Stimulated activated CD8-positive, alpha-beta memory T cell treated with anti-CD3 and anti-CD28 coated beads, Interleukin-4, amount 100 ng/mL, for 24 hours (primary cell): Measurements from ENCODE around the gene CACTIN.
"Not testable (repeated sequence)": the region's sequence is repeated elsewhere in the genome, so short reads cannot be mapped to it uniquely, and the experiment has no call there.

Experiments used
- DNase-seq: peaks from one replicate; pipeline ENCODE4 v3.0.0-alpha.2; 2020; ENCODE audit warnings: low read depth

Gene CACTIN

DNA sequence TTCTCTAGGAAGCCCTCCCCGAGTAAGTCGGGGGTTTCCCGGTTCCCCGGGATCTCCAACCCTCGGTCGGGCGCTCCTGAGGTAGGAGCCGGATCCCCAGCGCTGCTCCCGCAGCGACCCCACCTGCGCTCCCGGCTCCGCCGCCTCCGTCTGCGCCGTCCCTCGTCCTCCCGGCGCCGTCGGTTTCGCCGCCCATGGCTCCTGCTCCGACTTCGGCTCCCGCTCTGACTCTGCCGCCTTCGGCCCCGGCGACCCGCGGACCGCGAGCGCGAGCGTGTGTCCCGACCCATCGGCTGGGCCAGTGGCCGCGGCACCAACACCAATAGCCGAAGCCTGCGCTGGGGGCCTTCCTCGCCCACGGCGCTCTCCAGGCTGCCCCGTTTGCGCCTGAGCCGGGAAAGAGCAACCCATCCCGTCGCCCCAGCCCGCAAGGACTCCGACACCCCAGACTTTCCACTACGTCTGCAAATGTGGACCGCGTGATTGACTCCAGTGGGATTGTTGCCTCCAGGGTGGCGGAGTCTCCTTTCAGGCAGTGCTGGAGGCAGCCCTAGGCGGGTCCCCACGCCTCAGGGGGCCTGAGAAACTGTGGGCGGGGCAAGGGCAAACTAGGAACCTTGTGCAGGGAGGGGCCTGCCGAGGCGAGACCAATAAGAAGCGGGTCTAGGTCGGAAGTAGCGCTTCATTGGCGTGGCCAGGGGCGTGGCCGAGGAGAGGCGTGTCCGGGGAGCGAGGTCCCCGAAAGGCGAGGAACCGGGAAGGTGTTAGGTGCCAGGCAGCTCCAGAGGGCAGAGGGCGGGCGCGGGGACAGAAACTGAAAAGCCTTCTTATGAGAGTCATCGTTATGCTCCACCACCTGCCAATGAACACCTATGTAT lies at the start of gene CACTIN:
CACTIN (minus strand) TSS at position 318 of the 878 bp plus-strand sequence; CDS start at position 290, 28 bp downstream.
- DNase-seq: peak; percentile 98

- DNase-seq: no peak
These were observed 48.4 kb upstream of the CACTIN start for GRCh38 chr19:3674784-3675543.

- no peak for DNase-seq
These were observed 47.2 kb upstream of the CACTIN start for GRCh38 chr19:3673506-3674439.

DNA sequence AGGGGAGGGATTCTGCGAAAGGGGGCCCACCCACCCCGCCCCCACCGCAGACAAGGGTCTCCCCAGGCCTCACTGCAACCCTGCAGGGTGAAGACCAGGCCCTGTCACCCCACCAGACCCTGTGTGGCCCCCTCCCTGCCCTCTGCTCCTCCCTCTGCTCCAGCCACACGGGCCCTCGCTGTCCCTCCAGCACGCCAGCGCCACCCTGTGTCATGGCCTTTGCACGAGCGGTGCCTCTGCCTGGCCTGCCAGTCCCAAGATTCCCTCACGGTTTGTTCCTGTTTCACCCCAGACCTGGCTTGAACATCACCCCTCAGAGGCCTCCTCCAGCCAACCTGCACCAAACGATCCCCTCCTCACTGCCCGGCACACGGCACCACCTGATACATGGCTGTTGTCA lies 46.4 kb upstream of the CACTIN start:
- DNase-seq: no peak

DNA sequence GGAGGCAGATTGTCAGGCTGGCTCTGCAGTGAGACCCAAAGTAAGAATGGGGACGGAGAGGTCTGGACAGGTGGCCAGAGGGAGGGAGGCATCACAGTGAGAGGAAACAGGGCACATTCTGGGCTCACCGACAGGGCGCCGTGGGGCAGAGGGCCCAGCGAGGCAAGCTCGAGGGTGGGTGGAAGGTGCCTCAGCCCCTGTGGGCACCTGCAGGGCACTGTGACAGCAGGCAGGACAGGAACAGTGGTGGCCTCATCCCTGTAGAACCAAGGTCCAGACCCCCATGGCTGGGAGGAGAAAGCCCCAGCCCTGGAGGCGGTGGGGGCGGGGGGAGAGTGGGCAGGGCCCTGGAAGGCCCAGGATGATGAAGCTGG lies 46.0 kb upstream of the CACTIN start:
- DNase-seq: no peak

GRCh38 chr19:3671680-3672574 lies 45.3 kb upstream of the CACTIN start:
- DNase-seq: peak; percentile 32

GRCh38 chr19:3670796-3671679 lies 44.4 kb upstream of the CACTIN start:
- DNase-seq: peak; percentile 60

- DNase-seq: no peak
These were observed 43.6 kb upstream of the CACTIN start for GRCh38 chr19:3669947-3670795.

DNA sequence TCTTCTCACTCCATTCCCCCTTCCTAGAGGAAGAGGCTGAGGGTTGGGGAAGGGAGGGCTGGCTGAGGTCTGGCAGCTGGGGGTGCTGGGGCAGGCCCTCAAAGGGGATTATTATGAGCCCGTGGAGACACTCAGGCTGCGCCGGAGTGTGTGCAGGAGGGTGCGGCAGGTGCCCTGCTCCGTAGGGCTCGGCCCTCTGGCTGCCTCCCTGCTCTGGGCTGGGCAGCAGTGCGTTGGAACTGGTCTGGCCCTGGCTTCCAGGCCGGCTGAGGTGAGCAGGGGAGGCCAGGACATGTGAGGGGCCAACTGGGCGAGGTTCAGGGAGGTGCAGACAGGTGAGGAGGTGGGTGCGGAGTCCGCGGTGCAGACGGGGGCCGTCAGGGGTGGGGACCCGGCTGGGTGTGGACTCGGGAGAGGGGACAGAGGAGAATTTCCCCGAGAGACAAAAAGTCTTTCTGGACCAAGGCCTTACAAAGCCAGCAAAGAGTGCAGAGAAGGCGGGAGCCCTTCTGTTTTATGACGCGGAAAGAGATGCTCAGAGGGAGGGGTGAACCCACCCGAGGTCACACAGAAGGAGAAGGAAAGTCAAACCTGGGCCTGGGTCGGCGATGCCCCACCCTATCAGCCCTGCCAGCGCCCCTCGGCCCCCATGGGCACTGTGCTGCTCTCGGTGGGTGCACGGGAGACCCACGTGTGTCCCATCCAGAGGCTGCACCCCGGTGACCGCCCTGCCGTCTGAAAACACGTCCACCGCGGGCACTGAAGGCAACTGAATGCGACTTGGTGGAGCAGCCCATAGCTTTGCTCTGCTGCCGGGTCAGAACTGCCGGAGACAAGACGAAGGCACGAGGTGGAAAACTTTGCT lies 42.7 kb upstream of the CACTIN start:
- no peak for DNase-seq

GRCh38 chr19:3668331-3669081 lies 41.9 kb upstream of the CACTIN start:
- DNase-seq: no peak

- DNase-seq: no peak
These were observed 41.2 kb upstream of the CACTIN start for GRCh38 chr19:3667766-3668165.

DNA sequence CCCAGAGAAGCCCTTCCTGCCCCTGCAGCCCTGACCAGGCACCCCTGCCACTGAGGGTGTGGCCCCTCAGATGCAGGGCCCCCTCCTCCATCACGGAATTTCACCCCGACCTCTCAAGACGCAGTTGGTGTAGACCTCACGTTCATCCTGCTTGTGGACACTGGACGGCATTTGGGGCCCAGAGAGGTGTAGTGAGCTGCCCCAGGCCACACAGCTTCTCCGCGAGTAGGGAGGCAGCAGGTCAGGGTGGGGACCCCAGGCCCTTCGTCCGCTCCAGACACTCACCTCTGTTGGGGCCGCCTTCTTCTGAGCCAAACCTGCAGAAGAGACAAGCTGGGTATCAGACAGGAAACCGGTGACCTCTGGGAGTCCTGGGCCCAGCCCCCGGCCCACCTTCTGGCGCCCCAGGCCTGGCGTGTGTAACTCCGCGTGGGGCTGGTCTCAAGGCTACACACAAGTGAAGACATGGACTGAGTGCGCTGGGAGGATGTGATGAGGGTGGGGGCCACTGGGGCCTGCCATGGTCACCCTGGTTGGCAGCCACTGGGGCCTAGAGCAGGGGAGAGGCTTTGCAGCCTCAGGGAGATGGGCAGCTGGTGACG lies 40.5 kb upstream of the CACTIN start:
- DNase-seq: no peak

- DNase-seq: not testable (repeated sequence)
These were observed 39.9 kb upstream of the CACTIN start for GRCh38 chr19:3666545-3666856.

- DNase-seq: peak; percentile 61
These were observed 39.3 kb upstream of the CACTIN start for GRCh38 chr19:3665681-3666544.

DNA sequence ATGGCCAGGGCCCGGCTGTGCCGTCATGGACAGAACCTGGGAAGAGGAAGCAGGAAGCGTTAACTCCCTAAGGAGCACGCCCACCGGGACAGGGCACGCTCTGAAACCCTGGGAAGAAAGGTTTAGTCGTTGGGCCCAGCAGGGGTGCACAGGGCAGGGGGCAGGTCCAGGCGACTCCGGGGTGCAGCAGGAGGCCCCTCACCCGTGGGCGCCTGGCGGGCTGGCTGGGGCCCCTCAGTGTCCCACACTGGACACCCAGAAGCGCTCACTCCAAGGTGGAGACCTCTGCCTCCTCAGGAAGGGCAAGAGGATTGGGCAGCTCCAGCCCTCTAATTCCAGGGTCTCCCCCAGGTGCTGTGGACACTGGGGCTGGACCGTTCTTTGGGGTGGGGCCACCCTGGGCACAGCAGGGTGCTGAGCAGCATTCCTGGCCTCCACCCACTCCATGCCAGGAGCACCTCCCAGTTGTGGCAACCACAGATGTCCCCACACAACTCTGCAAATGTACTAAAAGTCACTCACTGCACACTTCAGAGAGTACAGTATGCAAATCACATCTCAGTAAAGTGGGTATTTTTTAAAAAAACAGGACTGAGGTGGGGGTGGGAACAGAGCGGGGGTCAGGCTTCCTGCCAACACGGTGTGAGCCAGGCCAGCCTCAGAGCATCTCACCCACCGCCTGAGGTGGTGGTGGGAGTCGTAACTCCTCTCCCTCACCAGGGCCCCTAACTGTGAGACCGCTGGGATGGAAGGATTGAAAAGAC lies 38.5 kb upstream of the CACTIN start:
- DNase-seq: no peak
